Kidney epithelial cell (primary cell): ENCODE measurements around the gene YAE1. TPM values are rescaled to one million over a fixed set of nuclear protein-coding genes. Genes with fewer than 3 reads are reported as not detected.

Experiments
- DNase-seq: peaks from one replicate; pipeline ENCODE4 v3.0.0-alpha.2; 2010; ENCODE audit warnings: low read depth
- H3K27me3 ChIP-seq: 2 replicates; pipeline ENCODE4 v1.6.0; 2011; ENCODE audit warnings: low read length; ENCODE audit not compliant: control insufficient read depth, insufficient read depth
- H3K36me3 ChIP-seq: 2 replicates; pipeline ENCODE4 v1.5.1; 2011; ENCODE audit warnings: low read length; ENCODE audit not compliant: control insufficient read depth, insufficient read depth
- H3K4me3 ChIP-seq: 2 replicates; pipeline ENCODE4 v1.5.1; 2011; ENCODE audit warnings: low read depth, mild to moderate bottlenecking, control low read depth, low read length
- total RNA-seq: library from RNA; depleted of rRNA; stranded (reverse); fragments of >200 nt; gene quantifications from 2 replicates; pipeline ENCODE4 v1.2.3, GENCODE V29; 2015
- TF ChIP-seq, protein P1 (sequence below): IDR thresholded peaks from 2 replicates; pipeline ENCODE4 v1.5.1; 2011; ENCODE audit warnings: mild to moderate bottlenecking, moderate library complexity, low read length, control low read depth, inconsistent platforms; ENCODE audit not compliant: insufficient read depth, poor library complexity, severe bottlenecking

The YAE1 gene
- total RNA-seq, 1 donor from 2014 or later, result 18.1 TPM

DNA sequence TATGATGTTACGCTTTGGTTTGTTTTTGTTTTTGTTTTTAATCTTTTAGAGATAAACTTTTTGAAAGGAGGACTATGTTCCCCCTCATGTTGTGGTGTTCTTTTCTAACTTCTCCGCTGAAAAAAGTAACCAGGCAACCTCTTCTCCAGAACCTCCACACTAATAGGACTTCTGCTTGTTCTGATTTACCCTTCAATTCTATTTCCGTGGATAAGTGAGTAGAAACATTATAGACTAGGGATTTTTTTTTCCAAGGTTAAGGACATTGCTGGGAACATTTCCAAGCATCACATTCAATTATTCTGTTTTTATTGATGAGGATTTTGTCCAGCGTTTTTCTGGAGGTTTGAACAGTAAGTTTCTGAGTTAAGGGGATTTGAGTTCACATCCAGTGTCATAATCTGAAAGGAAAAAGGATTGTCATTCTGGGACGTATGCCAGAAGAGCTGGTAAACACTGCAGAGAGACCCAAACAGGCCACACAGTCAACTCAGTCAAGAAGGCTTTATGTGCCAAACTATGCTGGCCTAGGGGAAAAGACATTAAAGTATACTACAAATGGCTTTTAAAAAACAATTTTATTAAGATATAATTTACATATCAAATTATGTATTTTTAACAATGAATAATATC, 28.9 kb downstream of the YAE1 start:
- DNase-seq, result no peak
- no peaks in the 10 kb centered on the region for H3K27me3 ChIP-seq
- TF ChIP-seq, protein P1, sequence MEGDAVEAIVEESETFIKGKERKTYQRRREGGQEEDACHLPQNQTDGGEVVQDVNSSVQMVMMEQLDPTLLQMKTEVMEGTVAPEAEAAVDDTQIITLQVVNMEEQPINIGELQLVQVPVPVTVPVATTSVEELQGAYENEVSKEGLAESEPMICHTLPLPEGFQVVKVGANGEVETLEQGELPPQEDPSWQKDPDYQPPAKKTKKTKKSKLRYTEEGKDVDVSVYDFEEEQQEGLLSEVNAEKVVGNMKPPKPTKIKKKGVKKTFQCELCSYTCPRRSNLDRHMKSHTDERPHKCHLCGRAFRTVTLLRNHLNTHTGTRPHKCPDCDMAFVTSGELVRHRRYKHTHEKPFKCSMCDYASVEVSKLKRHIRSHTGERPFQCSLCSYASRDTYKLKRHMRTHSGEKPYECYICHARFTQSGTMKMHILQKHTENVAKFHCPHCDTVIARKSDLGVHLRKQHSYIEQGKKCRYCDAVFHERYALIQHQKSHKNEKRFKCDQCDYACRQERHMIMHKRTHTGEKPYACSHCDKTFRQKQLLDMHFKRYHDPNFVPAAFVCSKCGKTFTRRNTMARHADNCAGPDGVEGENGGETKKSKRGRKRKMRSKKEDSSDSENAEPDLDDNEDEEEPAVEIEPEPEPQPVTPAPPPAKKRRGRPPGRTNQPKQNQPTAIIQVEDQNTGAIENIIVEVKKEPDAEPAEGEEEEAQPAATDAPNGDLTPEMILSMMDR, result no peak
- no peak overlapping the region for H3K4me3 ChIP-seq
- no peaks in the 10 kb centered on the region for H3K36me3 ChIP-seq

DNA sequence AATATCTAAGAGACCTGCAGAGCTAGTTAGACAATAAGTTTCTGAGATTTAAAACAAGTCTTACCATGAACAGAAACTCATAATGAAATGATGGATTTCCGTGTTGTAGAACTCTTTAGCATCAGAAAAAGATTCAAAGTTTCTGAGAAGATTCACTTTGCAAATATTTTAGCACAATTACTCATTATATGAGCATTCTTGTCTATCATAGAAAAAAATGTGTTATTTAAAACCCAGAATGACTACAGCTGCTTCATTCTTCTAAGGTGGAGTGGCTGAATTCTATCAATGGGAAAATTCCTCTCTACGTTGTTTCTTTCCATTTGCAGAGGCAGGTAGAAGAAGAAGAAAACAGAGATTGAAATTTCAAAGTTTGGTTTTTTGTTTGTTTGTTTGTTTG, 36.1 kb downstream of the YAE1 start:
- Histone ChIP-seq H3K4me3 (no peak overlapping the region), H3K36me3 (no peaks in the 10 kb centered on the region), H3K27me3 (no peaks in the 10 kb centered on the region)
- no peak for DNase-seq
- TF ChIP-seq, protein P1, result no peak

DNA sequence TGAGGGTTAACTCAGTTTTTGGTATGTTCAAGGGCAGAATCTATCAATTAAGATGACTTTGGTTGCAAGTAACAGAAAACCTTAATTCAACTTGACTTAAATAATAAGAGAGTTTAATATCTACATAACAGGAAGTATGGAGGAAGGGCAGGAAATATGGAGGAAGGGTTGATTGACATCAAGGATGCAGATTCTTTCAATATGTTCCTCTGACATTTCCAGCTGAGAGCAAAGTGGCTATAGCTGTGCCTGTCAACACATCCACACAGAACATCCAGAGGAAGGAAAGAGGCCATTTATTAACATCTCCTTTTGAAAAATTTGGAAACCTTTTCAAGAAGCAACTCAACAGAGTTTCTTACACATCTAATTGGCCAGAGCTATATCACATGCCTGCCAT, 37.7 kb downstream of the YAE1 start:
- no peak overlapping the region for H3K4me3 ChIP-seq
- no peaks in the 10 kb centered on the region for H3K36me3 ChIP-seq
- TF ChIP-seq, protein P1, result no peak
- no peak for DNase-seq
- no peaks in the 10 kb centered on the region for H3K27me3 ChIP-seq

DNA sequence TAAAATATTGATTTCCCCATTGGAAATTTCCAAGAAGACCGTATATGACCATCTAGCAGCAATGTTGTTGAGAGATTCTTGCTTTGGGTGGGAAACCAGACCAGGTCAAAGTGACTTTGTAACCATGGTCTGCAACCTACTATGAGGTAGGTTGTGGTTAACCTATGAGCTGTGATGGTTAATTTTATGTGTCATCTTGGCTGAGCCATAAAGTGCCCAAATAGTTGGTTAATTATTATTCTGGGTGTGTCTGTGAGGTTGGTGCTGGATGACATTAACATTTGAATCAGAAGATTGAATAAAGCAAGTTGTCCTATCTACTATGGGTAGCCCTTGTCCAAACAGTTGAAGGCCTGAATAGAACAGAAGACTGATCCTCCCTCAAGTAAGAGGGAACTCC, 38.9 kb downstream of the YAE1 start:
- H3K27me3 ChIP-seq, result no peaks in the 10 kb centered on the region
- H3K36me3 ChIP-seq, result no peaks in the 10 kb centered on the region
- TF ChIP-seq, protein P1, result no peak
- H3K4me3 ChIP-seq, result no peak overlapping the region
- no peak for DNase-seq

DNA sequence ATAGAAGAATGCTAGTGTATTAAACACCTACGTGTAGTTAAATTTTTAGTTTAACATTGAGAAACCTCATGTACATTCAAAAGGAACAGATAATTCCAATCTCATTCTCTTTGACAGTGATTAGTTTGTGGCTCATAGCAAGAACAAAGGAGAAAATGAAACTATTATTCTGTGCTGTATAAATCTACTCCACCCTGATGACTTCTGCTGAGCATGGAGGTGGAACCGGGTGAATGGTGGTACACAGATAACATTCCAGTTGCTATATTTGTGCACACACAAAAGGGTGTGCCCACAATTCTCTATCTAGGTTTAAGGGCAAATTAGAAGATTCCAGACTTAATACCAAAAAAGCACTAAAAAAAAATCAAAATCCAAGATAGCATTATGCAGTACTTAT, 40.1 kb downstream of the YAE1 start:
- Histone ChIP-seq H3K36me3 (no peaks in the 10 kb centered on the region), H3K27me3 (no peaks in the 10 kb centered on the region), H3K4me3 (no peak overlapping the region)
- DNase-seq, result no peak
- TF ChIP-seq, protein P1, result no peak

DNA sequence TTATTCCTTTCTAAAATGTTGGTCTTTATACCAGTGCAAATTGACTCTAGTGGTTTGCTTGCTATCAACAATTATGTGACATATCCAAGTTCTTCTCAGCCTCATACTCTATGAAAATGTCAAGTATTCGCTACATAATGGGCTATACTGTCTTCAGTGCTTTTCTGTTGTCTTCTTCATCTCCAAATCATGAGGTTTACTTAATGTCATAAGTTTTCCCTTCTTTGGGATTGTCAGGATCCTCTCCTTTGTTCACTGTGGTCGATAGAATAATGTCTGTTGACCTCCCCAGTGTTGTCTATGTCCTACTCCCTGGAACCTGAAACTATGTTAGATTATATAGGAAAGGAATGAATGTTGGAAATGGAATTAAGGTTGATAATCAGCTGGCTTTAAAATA, 40.7 kb downstream of the YAE1 start:
- H3K27me3 ChIP-seq, result no peaks in the 10 kb centered on the region
- TF ChIP-seq, protein P1, result no peak
- no peak for DNase-seq
- H3K36me3 ChIP-seq, result no peaks in the 10 kb centered on the region
- H3K4me3 ChIP-seq, result no peak overlapping the region
